Activated CD4-positive, CD25-positive, alpha-beta regulatory T cell treated with anti-CD3 and anti-CD28 coated beads, Interleukin-2, amount 50 U/mL, for 16 hours (primary cell): Measurements from ENCODE around the gene PCGF5.
A peak's percentile ranks its signal among the peaks of the same experiment; 100 is the strongest.
"Not testable (repeated sequence)": the region's sequence is repeated elsewhere in the genome, so short reads cannot be mapped to it uniquely, and the experiment has no call there.

ENCODE experiments used
- DNase-seq: peaks from one replicate; pipeline ENCODE4 v3.0.0-alpha.2; 2020; ENCODE audit warnings: low read depth, low spot score

PCGF5 gene

GRCh38 chr10:91220194-91220953 lies at the start of gene PCGF5:
Gene PCGF5 (plus strand): TSS chr10:91220663. CDS start chr10:91222872, 2,209 bp downstream.
- peak; percentile 79 for DNase-seq

GRCh38 chr10:91171485-91171884 lies 49.0 kb upstream of the PCGF5 start:
- DNase-seq, result no peak

GRCh38 chr10:91172348-91172747 lies 48.1 kb upstream of the PCGF5 start:
- DNase-seq, result no peak

DNA sequence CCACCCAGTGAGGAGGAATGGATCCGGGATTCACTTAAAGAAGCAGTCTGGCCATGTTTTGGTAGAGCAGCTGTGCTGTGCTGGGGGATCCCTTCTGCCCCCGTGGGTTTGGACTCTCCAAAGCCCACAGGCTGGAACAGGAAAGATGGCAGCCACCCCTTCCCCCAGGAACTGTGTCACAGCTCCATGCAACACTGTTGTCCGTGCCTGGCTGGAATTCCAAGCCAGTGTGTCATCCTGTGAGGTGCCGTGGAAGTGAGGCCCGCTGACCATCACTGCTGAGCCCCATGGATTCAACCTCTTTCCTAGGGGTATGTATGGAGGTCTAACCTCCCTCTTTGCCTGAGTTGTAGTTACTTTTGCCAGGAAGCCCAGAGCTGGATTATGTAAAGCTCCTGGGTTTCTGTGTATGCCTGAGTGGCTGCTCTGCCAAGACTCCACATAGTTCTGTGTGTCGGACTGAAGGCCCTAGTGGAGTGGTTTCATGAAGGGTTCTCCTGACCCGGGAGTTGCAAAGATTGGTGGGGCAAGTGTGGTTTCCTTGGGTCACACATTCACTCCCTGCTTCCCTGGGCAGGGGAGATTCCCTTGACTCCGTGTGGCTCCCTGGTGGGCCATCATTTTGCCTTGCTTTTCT lies 35.1 kb upstream of the PCGF5 start:
- DNase-seq, result no peak

DNA sequence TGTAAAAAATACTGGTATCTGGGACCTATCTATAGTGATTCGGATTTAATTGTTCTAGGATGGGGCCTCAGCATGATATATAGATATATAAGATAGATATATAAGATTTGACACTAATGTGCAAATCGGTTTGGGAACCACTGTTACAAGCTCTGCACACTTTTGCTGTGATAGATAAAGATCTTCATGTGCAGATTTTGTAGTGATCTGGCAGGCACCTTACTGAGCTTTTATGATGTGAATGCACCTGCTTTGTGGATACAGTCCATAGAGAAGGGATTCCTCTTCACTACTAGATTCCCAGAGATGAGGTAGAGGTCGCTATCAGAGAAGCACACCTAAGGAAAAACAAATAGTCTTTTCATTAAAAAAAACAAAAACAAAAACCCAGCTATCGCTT lies 33.3 kb upstream of the PCGF5 start:
- no peak for DNase-seq

DNA sequence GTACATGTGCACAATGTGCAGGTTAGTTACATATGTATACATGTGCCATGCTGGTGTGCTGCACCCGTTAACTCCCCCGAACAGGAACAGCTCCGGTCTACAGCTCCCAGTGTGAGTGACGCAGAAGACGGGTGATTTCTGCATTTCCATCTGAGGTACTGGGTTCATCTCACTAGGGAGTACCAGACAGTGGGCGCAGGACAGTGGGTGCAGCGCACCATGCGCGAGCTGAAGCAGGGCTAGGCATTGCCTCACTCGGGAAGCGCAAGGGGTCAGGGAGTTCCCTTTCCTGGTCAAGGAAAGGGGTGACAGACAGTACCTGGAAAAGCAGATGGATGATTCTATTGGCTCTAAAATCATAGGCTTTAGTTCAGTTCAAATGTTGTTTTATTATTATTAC lies 32.5 kb upstream of the PCGF5 start:
- not testable (repeated sequence) for DNase-seq

- no peak for DNase-seq
Measured at GRCh38 chr10:91188889-91189288, 31.6 kb upstream of the PCGF5 start.

DNA sequence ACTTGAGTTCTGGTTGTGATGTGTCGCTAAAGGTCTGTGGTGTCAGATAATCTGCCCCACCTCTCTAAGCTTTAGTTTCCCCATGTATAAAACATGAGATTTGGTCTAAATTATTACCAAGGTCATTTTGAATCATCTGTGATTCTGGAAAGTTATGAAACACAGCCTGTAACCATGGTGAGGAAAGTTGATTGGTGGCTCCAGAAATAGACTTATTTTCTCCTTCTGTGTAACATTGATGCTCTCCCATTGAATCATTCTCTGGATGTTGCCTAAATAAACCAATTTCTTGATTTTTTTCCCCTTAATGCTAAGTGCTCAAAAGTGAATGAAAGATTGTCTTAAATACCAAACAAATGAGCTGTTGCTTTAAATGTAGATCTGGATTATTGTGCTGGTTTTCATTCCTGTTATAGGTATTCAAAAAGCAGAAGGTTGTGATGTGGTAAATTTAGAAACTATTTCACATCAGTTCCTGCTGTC lies 30.0 kb upstream of the PCGF5 start:
- no peak for DNase-seq

DNA sequence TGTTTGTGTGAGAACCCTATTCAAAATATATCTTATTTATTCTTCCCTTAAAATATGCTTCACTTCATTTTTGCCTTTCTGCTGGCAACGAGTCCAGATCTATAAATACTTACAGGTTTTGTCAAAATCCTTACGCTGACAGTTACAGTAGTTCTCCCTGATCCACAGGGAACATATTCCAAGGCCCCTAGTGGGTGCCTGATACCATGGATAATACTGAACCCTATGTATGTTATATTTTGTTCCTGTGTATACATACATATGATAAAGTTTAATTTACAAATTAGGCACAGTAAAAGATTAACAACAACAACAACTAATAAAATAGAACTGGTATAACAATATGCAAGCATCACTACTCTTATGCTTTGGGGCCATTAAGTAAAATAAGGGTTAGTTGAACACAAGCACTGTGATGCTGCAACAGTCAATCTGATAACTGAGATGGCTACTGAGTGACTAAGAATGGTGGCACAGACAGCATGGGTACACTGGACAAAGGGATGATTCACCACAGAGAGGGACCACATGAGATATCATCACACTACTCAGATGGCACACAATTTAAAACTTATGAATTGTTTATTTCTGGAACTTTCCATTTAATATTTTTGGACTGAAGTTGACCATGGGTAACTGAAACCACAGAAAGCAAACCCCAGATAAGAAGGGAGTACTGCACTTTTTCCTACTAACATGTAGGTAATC lies 29.4 kb upstream of the PCGF5 start:
- DNase-seq, result no peak

DNA sequence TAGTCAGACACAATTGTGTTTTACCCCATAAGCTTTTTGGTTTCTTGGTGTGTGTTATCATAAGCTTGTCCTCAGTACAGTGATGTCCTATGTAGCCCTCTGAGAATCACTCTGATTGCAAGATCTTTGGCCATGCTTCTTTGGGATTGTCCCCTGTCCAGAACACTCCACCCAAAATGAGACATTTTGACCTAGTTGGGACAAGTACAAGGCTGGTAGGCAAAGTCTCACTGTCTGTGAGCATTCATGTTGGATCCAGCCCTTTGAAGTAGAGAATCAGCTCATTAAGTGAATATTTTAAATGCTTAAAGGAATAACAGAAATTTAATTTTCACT lies 28.9 kb upstream of the PCGF5 start:
- no peak for DNase-seq

DNA sequence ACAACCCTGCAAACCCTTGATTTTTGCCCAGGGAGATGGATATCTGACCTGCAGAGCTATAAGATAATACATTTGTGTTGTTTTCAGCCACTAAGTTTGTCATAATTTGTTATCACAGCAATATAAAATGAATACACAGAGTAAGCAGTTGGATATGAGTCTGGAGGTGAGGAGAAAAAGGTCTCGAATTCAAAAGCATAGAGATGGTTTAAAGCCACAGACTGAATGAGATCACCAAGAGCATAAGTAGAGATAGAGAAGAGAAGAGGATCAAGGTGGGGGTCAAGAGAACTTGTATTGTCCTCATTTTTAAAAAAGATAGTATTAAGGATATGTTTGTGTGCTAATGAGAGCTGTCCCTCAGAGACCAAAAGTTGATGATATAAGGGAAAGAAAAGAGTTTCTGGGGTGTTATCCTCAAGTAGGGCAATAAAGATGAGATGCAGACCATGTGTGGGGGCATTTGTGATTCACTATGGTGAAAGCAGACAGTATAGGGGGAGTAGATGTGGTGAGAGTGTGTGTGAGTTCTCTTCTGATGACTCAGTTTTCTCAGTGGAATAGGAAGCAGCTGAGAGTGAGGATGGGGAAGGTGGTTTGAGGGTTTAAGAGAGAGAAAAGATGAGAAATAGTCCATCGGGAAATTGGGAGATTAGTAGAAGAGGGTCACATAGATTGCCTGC lies 25.8 kb upstream of the PCGF5 start:
- DNase-seq, result no peak

GRCh38 chr10:91196268-91197048 lies 24.0 kb upstream of the PCGF5 start:
- no peak for DNase-seq

DNA sequence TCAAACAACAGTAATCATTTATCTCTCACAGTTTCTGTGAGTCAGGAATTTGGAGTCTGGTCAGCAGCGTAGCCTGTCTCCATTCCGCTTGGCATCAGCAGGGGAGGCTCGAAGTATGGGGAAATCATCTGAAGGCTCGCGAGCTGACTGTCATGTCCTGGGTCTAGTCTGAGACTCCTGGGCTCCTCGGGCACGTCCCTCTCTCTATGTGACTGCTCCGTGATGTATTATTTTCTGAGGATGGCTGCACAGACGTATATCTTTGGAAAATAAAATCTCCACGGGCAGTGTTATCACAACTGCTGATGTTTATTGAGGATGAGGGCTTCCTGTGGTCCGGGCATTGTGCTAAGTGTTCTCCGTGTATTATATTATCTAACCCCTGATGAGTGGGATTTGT lies 23.3 kb upstream of the PCGF5 start:
- DNase-seq, result no peak

DNA sequence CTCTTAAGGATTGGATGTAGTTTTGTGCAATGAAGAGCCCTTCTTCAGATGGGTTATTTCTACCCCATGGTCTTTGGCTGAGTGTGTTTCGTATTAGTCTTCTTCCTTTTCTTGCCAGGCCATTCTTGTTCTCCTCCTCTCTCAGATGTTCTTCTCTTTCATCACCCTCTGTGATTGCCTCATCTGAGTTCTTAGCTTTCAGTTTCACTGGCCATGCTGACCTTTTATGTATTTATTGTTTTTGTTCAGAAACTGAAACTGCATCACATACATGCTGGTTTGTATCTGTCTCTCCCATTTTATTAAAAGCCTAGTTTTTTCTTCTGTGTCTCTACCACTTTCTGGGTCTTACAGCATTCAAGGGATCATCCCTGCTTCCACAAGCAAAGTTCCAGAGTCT lies 21.7 kb upstream of the PCGF5 start:
- no peak for DNase-seq

DNA sequence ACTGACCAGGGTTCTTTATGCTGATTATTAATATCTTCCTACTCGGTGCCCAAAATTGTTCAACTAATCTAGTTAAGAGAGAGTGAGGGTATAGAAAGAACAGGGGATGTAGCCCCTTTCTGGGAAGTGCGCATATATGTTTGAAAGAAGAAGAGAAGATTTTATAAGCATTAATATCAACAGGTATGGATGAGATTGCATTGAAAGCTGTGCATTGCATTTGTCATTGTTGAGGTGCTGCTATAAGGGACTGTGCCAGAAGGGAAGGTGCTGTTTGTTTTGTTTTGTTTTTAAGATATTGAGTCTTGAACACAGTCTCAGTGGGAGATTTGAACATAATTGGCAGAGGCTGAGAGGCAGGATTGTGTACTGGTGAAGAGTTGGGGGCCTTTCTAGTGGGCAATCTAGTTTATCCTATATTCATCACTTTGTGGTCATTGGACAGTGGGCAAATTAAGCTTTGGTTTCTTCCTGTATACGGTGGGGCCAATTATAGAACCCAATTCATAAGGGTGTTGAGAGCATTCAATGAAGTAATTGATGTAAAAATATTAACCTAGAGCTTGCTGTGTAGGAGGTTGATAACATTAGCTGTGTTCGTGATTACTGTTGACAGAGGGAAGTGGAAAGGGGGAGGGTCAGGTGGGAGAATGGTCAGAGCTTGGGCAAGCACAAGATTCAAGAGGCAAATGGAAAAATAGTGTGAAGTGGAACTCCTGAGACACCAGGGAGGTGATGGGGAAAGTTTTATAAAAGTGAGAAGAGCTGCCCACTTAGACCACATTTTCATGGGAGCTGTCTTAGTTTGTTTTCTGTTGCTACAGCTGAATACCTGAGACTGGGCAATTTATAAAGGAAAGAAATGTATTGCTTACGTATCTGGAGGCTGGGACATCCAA lies 19.9 kb upstream of the PCGF5 start:
- no peak for DNase-seq

- DNase-seq, result no peak
Measured at GRCh38 chr10:91201213-91201996, 19.1 kb upstream of the PCGF5 start.

GRCh38 chr10:91206427-91206826 lies 14.0 kb upstream of the PCGF5 start:
- DNase-seq, result no peak

DNA sequence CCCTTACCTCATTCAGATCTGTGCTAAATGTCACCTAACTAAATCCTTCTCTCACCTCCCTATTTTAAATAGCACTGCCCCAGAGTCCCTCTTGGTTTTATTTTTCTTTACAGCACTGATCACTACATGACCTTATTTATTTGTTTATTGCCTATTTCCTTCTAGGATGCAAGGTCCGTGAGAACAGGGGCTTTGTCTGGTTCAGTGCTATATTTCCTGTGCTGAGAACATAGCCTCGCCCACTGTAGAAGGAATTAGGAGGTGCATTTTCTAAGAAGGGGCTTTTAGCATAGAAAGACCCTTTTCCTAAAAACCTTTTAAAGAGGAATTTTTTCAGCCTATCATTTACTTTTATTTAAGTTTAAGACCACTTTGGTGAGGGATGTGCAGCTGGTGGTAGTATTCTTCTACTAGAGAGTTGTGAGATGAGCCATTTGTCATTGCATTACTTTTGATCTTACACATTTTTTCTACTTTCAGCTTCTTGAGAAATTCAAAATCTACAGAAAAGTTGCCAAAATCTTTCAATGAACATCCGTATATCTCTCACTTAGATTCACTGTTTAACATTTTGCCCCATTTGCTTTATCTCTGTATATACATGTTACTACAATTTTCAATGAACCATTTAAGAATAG lies 13.5 kb upstream of the PCGF5 start:
- DNase-seq, result no peak

GRCh38 chr10:91208642-91209041 lies 11.8 kb upstream of the PCGF5 start:
- DNase-seq, result no peak
